WI38 (cell line): ENCODE measurements around the gene CCDC183.

Source experiments
- H3K4me3 ChIP-seq: 2 replicates; pipeline ENCODE4 v1.5.1; 2011; ENCODE audit warnings: low read depth, mild to moderate bottlenecking, control low read depth, low read length
- TF ChIP-seq, protein P1 (sequence below): IDR thresholded peaks from 2 replicates; pipeline ENCODE4 v1.5.1; 2012; ENCODE audit warnings: low read depth, mild to moderate bottlenecking, control low read depth, low read length

Gene CCDC183

DNA sequence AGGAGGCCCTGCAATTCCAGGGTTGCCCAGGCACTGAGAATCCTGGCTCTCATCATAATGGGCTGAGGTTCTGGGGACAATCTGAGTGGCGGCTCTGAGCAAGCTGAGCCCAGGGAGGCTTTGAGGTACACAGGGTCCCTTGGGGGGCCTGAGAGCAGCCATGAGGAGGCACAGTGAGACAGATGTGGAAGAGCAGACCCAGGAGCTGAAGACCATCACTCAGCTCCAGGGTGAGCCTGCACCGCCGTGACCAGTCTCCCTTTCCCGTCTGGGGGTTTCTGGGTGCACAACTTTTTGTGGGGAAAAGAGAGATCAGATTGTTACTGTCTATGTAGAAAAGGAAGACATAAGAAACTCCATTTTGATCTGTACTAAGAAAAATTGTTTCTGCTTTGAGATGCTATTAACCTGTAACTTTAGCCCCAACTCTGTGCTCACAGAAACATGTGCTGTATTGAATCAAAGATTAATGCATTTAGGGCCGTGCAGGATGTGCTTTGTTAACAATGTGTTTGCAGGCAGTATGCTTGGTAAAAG lies at the start of gene CCDC183:
CCDC183 (plus strand) TSS at position 101 of the 537 bp plus-strand sequence; CDS start at position 161, 60 bp downstream.
- TF ChIP-seq, protein P1, sequence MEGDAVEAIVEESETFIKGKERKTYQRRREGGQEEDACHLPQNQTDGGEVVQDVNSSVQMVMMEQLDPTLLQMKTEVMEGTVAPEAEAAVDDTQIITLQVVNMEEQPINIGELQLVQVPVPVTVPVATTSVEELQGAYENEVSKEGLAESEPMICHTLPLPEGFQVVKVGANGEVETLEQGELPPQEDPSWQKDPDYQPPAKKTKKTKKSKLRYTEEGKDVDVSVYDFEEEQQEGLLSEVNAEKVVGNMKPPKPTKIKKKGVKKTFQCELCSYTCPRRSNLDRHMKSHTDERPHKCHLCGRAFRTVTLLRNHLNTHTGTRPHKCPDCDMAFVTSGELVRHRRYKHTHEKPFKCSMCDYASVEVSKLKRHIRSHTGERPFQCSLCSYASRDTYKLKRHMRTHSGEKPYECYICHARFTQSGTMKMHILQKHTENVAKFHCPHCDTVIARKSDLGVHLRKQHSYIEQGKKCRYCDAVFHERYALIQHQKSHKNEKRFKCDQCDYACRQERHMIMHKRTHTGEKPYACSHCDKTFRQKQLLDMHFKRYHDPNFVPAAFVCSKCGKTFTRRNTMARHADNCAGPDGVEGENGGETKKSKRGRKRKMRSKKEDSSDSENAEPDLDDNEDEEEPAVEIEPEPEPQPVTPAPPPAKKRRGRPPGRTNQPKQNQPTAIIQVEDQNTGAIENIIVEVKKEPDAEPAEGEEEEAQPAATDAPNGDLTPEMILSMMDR = no peak
- H3K4me3 ChIP-seq = no peak within 1 kb of the TSS

DNA sequence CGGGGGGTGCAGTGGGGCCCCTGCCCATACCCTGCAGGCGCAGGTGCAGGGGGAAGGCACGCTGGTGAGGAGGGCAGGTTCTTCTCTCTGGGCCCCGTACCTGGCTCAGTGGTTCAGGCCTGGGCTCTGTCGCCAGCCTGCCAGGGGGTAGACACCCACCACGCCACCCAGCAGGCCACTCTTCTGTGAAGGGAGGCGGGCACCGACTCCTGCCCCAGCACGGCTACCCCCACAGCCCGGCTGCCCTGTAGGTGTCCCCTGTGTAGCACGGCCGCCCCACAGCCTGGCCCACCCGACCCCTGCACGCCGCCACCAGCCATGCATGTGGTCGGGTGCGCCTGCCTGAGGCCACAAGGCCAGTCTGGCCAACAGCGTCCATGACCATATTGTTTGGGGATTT lies 49.5 kb upstream of the CCDC183 start:
- TF ChIP-seq, protein P1 = no peak
- no peak overlapping the region for H3K4me3 ChIP-seq

DNA sequence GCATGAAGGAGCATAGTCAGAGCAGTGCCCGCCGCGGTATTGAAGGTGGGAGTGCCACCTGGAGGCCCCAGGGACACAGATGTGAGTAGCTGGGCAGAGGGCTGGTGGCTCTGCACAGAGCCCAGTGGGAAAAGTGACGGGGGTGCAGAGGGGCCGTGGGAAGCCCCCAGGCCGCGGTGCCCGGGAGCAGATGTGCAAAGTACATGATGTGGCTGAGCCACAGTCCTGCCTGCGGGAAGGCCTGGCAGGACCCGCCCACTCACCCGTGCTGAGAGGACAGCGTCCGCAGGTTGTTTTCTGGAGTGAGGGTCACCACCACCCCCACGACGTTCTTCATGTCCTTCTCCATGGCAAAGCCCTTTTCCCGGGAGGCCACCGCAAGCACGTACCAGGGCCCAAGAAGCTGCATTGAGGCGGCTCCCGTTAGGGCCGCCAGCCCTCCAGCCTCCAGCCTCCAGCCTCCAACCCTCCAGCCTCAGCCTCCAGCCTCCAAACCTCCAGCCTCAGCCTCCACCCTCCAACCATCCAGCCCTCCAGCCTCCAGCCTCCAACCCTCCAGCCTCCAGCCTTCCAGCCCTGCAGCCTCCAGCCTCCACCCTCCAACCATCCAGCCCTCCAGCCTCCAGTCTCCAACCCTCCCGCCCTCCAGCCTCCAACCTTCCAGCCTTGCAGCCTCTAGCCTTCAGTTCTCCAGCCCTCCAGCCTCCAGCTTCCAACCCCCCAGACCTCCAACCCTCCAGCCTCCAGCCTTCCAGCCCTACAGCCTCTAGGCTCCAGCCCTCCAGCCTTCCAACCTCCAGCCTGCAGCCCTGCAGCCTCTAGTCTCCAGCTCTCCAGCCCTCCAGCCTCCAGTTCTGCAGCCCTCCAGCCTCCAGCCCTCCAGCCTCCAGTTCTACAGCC lies 48.7 kb upstream of the CCDC183 start:
- H3K4me3 ChIP-seq = no peak overlapping the region
- TF ChIP-seq, protein P1 = no peak

DNA sequence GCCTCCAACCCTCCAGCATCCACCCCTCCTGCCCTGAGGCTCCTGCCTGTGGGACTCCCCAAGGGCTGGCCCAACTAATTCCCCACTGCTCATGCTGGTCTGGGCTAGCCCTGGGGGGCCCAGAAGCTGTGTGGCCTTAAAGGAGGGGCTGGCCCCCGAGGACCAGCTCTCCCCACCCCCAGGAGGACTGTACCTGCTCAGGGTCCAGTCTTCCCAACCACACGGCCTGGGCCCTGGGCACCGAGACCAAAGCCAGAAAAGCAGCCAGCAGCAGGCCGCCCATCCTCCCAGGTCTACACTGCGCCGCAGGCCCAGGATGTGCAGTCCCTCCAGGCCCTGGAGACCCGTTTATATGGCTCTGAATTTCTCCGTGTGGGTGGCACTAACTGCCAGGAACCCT lies 47.9 kb upstream of the CCDC183 start, which contains the start of gene LCN6:
LCN6 (minus strand) TSS at position 325 of the 400 bp plus-strand sequence; CDS start at position 283, 42 bp downstream.
- no peak within 1 kb of the TSS for H3K4me3 ChIP-seq
- TF ChIP-seq, protein P1 = no peak

DNA sequence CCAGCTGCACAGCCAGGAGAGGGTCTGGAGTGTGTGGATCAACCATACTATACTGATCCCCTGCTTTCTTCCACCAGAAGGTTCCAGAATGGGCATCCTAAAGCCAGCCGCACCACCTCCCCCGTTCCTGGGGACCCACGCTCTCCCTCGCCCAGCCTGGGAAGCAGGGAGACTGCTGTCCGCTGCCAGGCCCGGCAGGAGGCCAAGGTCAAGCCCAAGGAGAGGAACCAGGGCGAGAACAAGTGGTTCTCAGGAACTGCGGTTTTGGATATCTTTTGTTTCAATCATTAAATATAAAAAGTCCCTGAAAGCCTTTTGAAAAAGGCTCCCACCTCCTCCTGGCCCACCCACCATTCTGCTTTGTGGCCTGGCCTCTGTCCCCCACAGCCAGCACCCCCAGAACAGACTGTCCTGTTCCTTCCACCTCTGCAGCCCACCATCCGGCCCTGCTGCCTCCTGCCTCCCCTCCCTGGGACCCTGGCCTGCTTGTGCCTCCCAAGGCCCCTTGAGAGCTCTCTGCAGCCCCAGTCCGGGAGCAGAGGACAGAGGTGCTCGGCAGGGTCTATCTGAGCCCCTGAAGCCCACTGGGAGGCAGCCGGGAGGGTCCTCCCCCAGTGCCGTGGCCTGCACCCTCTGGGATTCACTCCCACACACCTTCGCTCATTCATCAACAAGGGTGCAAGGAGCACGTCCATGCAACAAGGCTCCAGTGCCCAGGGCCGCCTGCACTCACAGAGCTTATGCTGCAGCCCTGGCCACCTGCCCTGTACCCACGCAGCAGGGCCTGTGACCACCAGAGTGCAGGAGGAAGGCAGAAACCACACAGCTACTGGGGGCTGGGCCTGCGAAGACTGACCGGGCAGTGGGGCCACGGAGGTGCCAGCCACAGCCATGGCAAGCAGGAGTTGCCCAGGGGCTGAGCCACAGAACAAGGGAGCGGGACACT lies 47.2 kb upstream of the CCDC183 start:
- H3K4me3 ChIP-seq = no peak overlapping the region
- TF ChIP-seq, protein P1 = no peak

DNA sequence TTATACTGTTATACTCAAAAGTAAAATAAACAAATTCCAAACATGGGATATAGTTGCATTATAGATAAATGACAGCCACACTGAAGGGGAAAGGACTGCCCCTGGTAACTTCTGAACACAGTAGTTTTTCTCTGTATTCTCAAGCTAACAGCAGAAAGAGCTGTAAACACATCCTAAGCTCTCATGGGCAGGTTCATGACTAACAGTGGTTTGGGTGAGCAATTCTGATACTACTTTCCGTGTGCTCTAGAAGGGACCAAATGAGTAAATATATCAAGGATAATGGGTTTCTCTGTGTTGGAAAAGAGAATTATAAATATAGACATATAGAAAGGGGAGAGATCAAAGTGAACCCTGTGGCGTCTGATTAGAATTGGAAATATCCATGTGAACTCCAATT lies 45.6 kb upstream of the CCDC183 start:
- TF ChIP-seq, protein P1 = no peak
- H3K4me3 ChIP-seq = no peak overlapping the region
